Activated T-helper 9 cell treated with anti-CD3 and anti-CD28 coated beads, Interleukin-2, amount 50 U/mL, for 16 hours (primary cell): ENCODE measurements around the gene SEMA3E.
"Not testable (repeated sequence)": the region's sequence is repeated elsewhere in the genome, so short reads cannot be mapped to it uniquely, and the experiment has no call there.

Experiments used
- DNase-seq: peaks from one replicate; pipeline ENCODE4 v3.0.0-alpha.2; 2020; ENCODE audit warnings: low read depth

The SEMA3E gene

DNA sequence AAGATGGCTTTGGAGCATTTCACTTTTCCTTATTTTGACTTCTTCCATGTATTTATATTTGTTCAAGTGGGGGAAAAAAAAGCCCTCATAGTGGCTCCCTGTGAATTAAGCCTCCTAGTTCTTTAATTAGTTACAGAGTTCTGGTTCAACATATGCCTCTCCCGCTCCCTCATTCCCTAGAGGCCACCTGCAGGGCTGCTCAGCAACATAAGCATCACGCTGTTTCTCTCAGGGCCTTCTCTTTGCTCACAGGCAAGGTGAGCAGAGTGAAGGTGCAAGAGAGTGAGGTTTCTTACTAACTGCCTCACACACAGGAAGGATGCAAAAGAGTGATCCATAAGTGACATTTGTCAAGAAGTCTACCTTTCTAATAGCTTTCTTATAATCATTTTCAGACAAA, 196.7 kb downstream of the SEMA3E start:
- no peak for DNase-seq

GRCh38 chr7:83451501-83452045, 197.4 kb downstream of the SEMA3E start:
- DNase-seq, result no peak

DNA sequence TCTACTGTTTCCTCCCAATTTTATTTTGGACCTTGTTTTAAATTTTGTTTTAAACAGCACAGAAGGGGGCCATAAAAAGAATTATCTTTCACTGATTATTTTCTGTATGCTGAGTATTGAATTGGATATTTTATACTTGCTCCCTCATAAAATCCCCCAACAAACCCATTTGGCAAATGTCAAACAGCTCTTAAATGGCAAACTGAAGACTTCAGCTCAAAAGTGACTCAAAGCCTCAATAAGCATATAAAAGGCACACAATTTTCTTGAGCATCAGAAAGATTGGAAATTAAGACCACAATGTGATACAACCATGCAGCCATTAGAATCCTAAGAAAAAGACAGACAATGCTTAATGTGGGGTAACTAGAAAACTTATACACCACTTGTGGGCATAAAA, 199.2 kb downstream of the SEMA3E start:
- no peak for DNase-seq

- no peak for DNase-seq
Measured at GRCh38 chr7:83447681-83448080, 201.3 kb downstream of the SEMA3E start.

DNA sequence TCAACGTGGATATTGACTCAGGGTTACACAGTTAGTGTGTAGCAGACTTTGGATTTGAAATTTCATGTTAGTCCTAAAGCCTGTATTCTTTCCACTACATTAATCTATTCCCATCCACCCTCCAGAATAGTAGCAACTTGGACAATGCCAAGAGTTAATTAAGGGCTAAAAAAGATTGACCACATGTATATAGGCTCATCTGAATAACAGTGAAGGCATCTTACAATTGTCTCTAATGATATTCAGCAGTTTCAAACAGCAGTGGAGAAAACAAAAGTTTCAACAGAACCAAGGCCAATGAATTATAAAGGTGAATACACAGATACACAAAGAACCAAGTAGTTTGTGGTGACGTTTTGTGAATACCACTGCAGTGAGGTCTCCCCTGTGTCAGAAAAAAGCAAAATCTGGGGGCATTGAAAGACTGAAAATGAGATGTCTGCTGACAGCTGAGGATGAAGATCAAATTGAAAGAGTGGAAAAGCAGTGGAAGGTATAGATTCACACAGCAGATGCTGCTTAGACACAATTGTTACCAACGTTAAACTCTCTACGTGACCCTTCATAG, 202.8 kb downstream of the SEMA3E start:
- DNase-seq, result no peak

DNA sequence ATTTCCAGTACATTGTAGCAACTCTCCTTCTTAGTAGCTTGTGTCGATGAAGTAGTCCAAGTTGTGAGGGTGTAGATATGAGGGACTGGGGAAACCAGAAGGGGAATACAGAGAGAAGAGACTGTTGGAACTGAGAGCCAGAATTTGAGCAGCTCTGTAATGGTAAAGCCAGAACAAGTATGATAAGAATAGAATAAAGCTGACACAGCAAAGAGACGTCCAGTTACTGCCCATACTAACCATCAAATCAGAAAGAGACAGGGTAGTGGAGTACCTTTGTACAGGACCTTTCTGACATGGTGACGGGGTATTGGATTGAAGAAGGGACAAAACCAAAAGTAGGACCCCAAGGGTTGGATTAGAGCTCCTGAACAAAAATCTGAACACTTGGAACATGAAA, 206.0 kb downstream of the SEMA3E start:
- no peak for DNase-seq

GRCh38 chr7:83439026-83439425, 209.9 kb downstream of the SEMA3E start:
- no peak for DNase-seq

- DNase-seq, result not testable (repeated sequence)
Measured at GRCh38 chr7:83430289-83430688, 218.7 kb downstream of the SEMA3E start.

GRCh38 chr7:83429493-83429892, 219.4 kb downstream of the SEMA3E start:
- DNase-seq, result no peak

DNA sequence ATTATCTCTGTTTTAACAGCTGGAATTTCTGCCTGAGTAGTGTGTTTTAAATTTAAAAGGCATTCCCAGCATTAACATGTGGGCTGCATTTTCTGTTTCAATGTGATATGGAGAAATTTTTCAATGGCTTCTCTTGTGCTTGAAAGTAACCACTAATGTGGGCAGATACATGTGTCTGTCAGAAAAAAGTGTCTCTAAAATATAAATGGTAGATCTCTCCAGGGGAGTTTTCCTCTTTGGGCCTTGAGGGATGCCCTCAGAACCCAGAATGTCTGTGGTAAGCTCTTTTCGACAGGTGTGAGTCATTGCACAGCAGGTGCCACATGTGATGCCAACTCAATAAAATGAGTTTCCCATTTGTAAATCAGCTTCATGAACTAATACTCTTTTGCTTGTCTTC, 221.1 kb downstream of the SEMA3E start:
- no peak for DNase-seq

- no peak for DNase-seq
Measured at GRCh38 chr7:83426325-83426724, 222.6 kb downstream of the SEMA3E start.

DNA sequence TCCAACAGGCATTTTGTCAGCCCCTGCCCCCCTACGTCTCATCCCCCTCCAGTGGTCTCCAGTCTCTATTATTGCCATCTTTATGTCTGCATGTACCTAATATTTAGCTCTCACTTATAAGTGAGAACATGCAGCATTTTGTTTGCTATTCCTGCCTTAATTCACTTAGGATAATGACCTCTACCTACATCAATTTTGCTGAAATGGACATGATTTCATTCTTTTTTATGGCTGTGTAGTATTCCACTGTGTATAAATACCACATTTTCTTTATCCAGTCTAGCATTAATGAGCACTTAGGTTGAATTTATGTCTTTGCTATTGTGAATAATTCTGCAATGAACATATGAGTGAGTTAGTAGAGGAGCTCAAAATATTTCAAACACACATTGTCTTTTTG, 229.9 kb downstream of the SEMA3E start:
- DNase-seq, result no peak

- DNase-seq, result no peak
Measured at GRCh38 chr7:83415840-83416239, 233.1 kb downstream of the SEMA3E start.

DNA sequence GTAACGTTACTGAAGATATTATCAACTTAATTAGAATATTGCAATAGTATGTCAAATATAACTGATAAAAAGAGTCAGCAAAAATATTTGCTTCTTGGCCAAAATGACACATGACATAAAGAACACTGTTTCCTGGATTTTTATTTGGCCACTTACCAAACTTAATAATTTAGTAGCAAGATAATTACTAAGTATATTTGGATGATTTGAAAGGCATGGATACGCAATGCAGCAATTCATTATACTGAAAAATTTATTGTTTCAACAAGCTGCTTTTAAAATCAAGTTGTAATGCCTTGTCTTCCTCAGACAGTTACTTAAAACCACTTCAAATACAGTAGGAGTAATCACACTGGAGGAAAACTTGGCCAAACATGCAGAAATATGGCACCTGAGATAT, 234.0 kb downstream of the SEMA3E start:
- DNase-seq, result no peak

- no peak for DNase-seq
Measured at GRCh38 chr7:83413831-83414230, 235.1 kb downstream of the SEMA3E start.

GRCh38 chr7:83413424-83413823, 235.5 kb downstream of the SEMA3E start:
- DNase-seq, result no peak

- no peak for DNase-seq
Measured at GRCh38 chr7:83410989-83411591, 237.8 kb downstream of the SEMA3E start.

DNA sequence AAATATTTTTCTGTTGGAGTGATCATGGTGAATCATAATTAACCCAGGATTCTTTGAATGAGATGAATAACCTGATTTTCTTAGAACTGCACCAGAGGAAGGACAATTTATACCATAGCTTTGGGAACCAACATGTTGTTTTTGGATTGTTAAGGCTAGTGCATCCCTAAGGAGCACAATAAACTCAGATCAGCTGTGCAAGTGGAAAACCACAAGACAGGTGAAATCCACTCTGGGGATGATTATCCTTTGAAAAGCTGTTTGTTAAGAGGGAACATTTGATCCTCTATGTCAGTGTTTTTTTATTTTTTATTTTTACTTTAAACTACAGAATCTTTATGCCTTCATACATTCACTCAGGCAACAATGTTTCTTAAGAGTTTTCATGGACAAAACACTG, 254.2 kb downstream of the SEMA3E start:
- DNase-seq, result no peak

DNA sequence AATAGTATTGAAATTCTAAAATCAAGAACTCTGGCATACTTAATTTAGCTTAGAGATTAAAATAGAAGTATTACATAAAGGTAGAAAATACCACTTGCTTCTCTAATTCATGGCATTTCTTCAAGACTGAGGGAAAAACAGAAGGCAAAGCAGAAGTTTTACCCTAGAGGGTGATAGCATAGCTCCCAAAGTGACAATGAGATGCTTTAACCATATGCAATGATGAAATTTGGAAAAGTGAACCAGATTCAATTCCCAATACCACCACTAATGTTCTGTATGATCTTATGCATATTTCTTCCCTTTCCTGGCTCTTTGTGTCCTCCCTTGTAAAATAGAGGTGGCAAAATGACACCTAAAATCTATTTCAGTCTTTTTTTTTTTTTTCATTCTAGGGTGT, 260.5 kb downstream of the SEMA3E start:
- DNase-seq, result no peak

DNA sequence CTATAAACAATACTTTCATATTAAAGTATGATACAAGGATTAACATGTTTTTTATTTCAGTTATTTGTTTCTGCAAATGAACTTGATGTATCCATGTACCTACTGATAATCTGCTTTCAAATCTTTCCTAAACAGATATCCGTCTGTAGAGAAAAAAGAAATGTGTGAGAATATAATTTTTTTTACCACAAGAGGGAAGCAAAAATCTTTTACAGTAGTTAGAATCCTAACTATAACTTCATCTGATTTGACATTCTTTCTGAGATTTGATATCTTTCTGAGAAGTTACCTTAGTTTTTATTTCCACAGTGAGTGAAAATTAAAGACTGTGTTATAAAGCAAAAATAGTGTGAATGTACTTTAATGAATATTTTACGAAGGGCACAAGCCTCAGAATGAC, 282.3 kb downstream of the SEMA3E start:
- no peak for DNase-seq

- no peak for DNase-seq
Measured at GRCh38 chr7:83365746-83366145, 283.2 kb downstream of the SEMA3E start.

DNA sequence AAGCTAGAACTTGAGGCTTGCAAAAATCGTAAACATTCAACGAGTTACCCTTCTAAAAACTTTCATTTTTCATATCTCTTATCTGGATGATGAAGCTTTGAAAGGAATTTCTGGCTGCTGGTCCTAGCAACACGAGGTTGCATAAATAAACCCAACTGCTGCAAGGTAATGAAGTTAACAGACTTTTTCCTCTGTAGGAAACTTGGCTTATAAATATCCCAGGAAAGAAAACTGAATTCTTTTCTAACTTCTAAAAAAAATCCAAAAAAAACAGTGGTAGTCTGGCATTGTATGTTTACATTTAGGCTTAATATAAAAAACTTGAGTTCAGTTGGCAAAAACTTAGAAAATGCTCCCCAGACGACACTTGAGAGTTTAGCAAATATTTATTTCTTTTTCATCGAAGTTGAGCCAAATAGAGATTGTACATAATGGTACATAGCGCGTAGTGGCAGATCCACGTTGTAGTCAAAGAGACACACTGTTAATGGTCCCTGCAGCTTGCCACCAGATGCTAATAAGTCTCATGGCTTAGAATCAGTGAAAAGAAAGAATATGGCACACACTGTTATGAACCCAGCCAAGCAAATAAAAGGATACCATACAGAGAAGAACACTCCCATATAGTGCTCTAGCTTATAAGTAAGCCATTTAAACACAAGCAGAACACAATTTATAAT, 285.9 kb downstream of the SEMA3E start:
- no peak for DNase-seq

GRCh38 chr7:83359108-83359507, 289.8 kb downstream of the SEMA3E start:
- no peak for DNase-seq

DNA sequence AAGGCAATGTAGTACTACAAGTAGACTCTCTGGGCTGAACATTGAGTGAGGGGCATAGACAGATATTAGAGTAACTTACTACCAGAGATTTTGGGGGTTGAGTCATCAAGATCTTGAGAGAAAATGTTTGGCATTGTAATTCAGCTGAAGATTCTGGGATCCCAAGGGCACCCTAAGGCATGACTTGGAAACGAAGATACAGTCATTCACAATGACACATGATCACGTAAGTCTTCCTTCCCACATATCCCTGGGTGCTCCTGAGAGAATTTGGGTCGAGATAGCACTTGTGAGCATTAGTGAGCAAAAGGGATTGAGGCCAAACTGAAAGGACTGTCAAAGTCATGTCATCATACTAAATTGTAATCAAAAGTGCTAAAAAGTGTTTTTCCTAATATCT, 293.8 kb downstream of the SEMA3E start:
- DNase-seq, result no peak
